H9 (cell line): ENCODE results near the gene KLLN. TPM values are rescaled to one million over a fixed set of nuclear protein-coding genes. Genes with fewer than 3 reads are reported as not detected.

ENCODE experiments used
- DNase-seq: peaks from one replicate; pipeline ENCODE4 v3.0.0-alpha.2; 2017
- H2AFZ ChIP-seq: one replicate; pipeline ENCODE4 v1.6.1; 2013; ENCODE audit warnings: mild to moderate bottlenecking, low read length, control low read depth, moderate library complexity
- H2AK5ac ChIP-seq: 2 replicates; pipeline ENCODE4 v1.6.1; 2013; ENCODE audit warnings: low read length, control low read depth, mixed read lengths; ENCODE audit not compliant: insufficient read length
- H2BK120ac ChIP-seq: one replicate; pipeline ENCODE4 v1.6.1; 2013; ENCODE audit warnings: low read depth, mild to moderate bottlenecking, low read length, control low read depth, inconsistent platforms; ENCODE audit not compliant: poor library complexity, severe bottlenecking
- H2BK12ac ChIP-seq: 2 replicates; pipeline ENCODE4 v1.6.1; 2013; ENCODE audit warnings: low read length, control low read depth, mixed read lengths, low read depth; ENCODE audit not compliant: insufficient read length
- H2BK15ac ChIP-seq: 2 replicates; pipeline ENCODE4 v1.6.1; 2013; ENCODE audit warnings: low read depth, low read length, control low read depth
- H2BK20ac ChIP-seq: one replicate; pipeline ENCODE4 v1.6.1; 2013; ENCODE audit warnings: low read depth, mild to moderate bottlenecking, low read length, control low read depth, inconsistent platforms; ENCODE audit not compliant: poor library complexity, severe bottlenecking
- H2BK5ac ChIP-seq: 2 replicates; pipeline ENCODE4 v1.6.1; 2013; ENCODE audit warnings: low read length, control low read depth, mixed read lengths; ENCODE audit not compliant: insufficient read length
- H3K14ac ChIP-seq: 2 replicates; pipeline ENCODE4 v1.6.1; 2013; ENCODE audit warnings: low read length, control low read depth; ENCODE audit not compliant: insufficient read depth
- H3K18ac ChIP-seq: 2 replicates; pipeline ENCODE4 v1.6.1; 2013; ENCODE audit warnings: low read depth, mild to moderate bottlenecking, mixed read lengths, low read length, control low read depth; ENCODE audit not compliant: insufficient read length
- H3K23ac ChIP-seq: 2 replicates; pipeline ENCODE4 v1.6.1; 2013; ENCODE audit warnings: low read length, control low read depth, mixed read lengths, low read depth; ENCODE audit not compliant: insufficient read length
- H3K23me2 ChIP-seq: 2 replicates; pipeline ENCODE4 v1.6.1; 2013; ENCODE audit warnings: low read depth, mild to moderate bottlenecking, mixed read lengths, low read length, control low read depth; ENCODE audit not compliant: insufficient read length, poor library complexity, severe bottlenecking
- H3K27ac ChIP-seq: 2 replicates; pipeline ENCODE4 v1.5.1; 2013; ENCODE audit warnings: low read length, control low read depth, mixed read lengths, low read depth; ENCODE audit not compliant: insufficient read length
- H3K27me3 ChIP-seq: 2 replicates; pipeline ENCODE4 v1.6.1; 2013; ENCODE audit warnings: low read length, control low read depth, inconsistent platforms; ENCODE audit not compliant: insufficient read depth
- H3K4ac ChIP-seq: 2 replicates; pipeline ENCODE4 v1.6.1; 2013; ENCODE audit warnings: low read depth, mild to moderate bottlenecking, control low read depth, inconsistent platforms, low read length, moderate library complexity
- H3K4me1 ChIP-seq: 2 replicates; pipeline ENCODE4 v1.6.1; 2013; ENCODE audit warnings: low read length, control low read depth, inconsistent platforms; ENCODE audit not compliant: insufficient read depth
- H3K4me2 ChIP-seq: 2 replicates; pipeline ENCODE4 v1.6.1; 2013; ENCODE audit warnings: low read length, control low read depth, mixed read lengths; ENCODE audit not compliant: insufficient read length, insufficient read depth
- H3K56ac ChIP-seq: 2 replicates; pipeline ENCODE4 v1.6.1; 2013; ENCODE audit warnings: low read depth, mild to moderate bottlenecking, mixed read lengths, low read length, control low read depth; ENCODE audit not compliant: insufficient read length
- H3K79me1 ChIP-seq: 2 replicates; pipeline ENCODE4 v1.6.1; 2013; ENCODE audit warnings: low read depth, mild to moderate bottlenecking, moderate library complexity, low read length, control low read depth, inconsistent platforms; ENCODE audit not compliant: insufficient read depth, poor library complexity, severe bottlenecking
- H3K79me2 ChIP-seq: 2 replicates; pipeline ENCODE4 v1.6.1; 2013; ENCODE audit warnings: low read length, control low read depth, inconsistent platforms; ENCODE audit not compliant: insufficient read depth
- H3K9ac ChIP-seq: 2 replicates; pipeline ENCODE4 v1.6.1; 2013; ENCODE audit warnings: low read length, control low read depth, mixed read lengths; ENCODE audit not compliant: insufficient read length; ENCODE audit errors: extremely low read depth
- H3K9me3 ChIP-seq: one replicate; pipeline ENCODE4 v1.6.1; 2013; ENCODE audit warnings: low read depth, low read length, inconsistent platforms; ENCODE audit not compliant: control insufficient read depth
- H3T11ph ChIP-seq: one replicate; pipeline ENCODE4 v1.6.1; 2013; ENCODE audit warnings: mild to moderate bottlenecking, low read length, control low read depth, inconsistent platforms
- H4K20me1 ChIP-seq: one replicate; pipeline ENCODE4 v1.6.1; 2013; ENCODE audit not compliant: control insufficient read depth, insufficient read length, insufficient read depth
- H4K5ac ChIP-seq: 2 replicates; pipeline ENCODE4 v1.6.1; 2013; ENCODE audit warnings: low read depth, mild to moderate bottlenecking, mixed read lengths, low read length, control low read depth; ENCODE audit not compliant: insufficient read length
- H4K8ac ChIP-seq: replicated peaks from 2 replicates; pipeline ENCODE4 v1.6.1; 2013; ENCODE audit warnings: low read length, control low read depth, mixed read lengths, low read depth; ENCODE audit not compliant: insufficient read length
- H4K91ac ChIP-seq: 2 replicates; pipeline ENCODE4 v1.6.1; 2013; ENCODE audit warnings: low read depth, mild to moderate bottlenecking, moderate library complexity, mixed read lengths, low read length, control low read depth; ENCODE audit not compliant: insufficient read length
- H3K27ac Mint-ChIP-seq, 3 experiments: 2 replicates in 2 of 3; 3 replicates in 1 of 3; pipeline ENCODE4 v1.8.0; 2020 to 2021; ENCODE audit warnings: mixed read lengths in 3 of 3, mild to moderate bottlenecking in 1 of 3, moderate library complexity in 1 of 3
- H3K27me3 Mint-ChIP-seq: 2 replicates; pipeline ENCODE4 v1.8.0; 2021; ENCODE audit warnings: low read depth, mild to moderate bottlenecking, moderate library complexity, mixed read lengths
- H3K36me3 Mint-ChIP-seq, 3 experiments: 2 replicates in 2 of 3; 3 replicates in 1 of 3; pipeline ENCODE4 v1.8.0; 2020 to 2021; ENCODE audit warnings: low read depth in 3 of 3, mixed read lengths in 3 of 3; ENCODE audit not compliant: insufficient read depth in 1 of 3
- H3K4me1 Mint-ChIP-seq, 2 experiments: 2 replicates each; pipeline ENCODE4 v1.8.0; 2020; ENCODE audit warnings: mixed read lengths in 2 of 2
- H3K4me3 Mint-ChIP-seq, 2 experiments: 2 replicates in 1 of 2; 3 replicates in 1 of 2; pipeline ENCODE4 v1.8.0; 2020 to 2021; ENCODE audit warnings: mild to moderate bottlenecking in 2 of 2, mixed read lengths in 2 of 2, moderate library complexity in 1 of 2
- H3K9me3 Mint-ChIP-seq, 2 experiments: 2 replicates in 1 of 2; 3 replicates in 1 of 2; pipeline ENCODE4 v1.8.0; 2020; ENCODE audit warnings: mild to moderate bottlenecking in 2 of 2, mixed read lengths in 2 of 2, moderate library complexity in 1 of 2
- WGBS: extraction: QIAGEN DNeasy Blood & Tissue Kit; methylation state at CpG from one replicate; pipeline ENCODE4 v1.1.7; 2013; ENCODE audit warnings: missing lambda C conversion rate, low lambda C conversion rate, mixed read lengths; ENCODE audit not compliant: insufficient read length; ENCODE audit errors: extremely low coverage; 5-methylcytosine and 5-hydroxymethylcytosine counted together
- total RNA-seq: library from RNA; stranded (reverse); gene quantifications from 2 replicates; pipeline ENCODE4 v1.2.1, GENCODE V29; 2021
- TF ChIP-seq, protein P1 (sequence below): fragments of 200-600 bp; sonication (generic); conservative IDR thresholded peaks from 3 replicates; pipeline ENCODE4 v1.8.0; 2021; ENCODE audit warnings: antibody characterized with exemption, mild to moderate bottlenecking

KLLN gene
- total RNA-seq, 1 experiment from 2014 or later = 0.79 TPM

DNA sequence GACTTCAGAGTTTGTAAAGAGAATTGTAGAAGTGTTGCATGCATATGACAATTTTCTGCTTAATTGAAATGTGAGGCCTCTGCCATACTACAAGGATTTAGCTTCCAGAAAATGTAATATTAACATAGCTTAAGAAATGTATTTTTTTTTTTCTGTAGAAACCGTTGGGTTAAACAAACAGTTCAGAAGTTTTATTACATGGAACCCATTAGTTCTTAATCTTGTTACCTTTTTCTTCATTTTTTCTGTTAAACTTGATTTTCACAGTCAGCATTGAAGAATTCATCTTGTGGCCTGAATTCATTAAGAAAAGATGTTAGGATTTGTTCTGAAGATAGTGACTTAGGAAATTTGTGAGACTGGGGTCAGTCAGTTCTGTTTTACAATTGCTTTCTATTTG, 4.9 kb upstream of the KLLN start:
- no peak overlapping the region for H4K8ac ChIP-seq
- TF ChIP-seq, protein P1, sequence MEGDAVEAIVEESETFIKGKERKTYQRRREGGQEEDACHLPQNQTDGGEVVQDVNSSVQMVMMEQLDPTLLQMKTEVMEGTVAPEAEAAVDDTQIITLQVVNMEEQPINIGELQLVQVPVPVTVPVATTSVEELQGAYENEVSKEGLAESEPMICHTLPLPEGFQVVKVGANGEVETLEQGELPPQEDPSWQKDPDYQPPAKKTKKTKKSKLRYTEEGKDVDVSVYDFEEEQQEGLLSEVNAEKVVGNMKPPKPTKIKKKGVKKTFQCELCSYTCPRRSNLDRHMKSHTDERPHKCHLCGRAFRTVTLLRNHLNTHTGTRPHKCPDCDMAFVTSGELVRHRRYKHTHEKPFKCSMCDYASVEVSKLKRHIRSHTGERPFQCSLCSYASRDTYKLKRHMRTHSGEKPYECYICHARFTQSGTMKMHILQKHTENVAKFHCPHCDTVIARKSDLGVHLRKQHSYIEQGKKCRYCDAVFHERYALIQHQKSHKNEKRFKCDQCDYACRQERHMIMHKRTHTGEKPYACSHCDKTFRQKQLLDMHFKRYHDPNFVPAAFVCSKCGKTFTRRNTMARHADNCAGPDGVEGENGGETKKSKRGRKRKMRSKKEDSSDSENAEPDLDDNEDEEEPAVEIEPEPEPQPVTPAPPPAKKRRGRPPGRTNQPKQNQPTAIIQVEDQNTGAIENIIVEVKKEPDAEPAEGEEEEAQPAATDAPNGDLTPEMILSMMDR = no peak
- H4K20me1 ChIP-seq = no peaks in the 10 kb centered on the region
- no peaks in the 10 kb centered on the region for H3K9me3 ChIP-seq
- H3K9ac ChIP-seq = no peak overlapping the region
- Mint-ChIP-seq H3K27ac (peak overlapping the region in 2 of 3 experiments; percentile 13 to 68; a peak in 2 of 7 replicates), H3K36me3 (peaks cover 3 to 6% (median 4%) of the 10 kb centered on the region in 3 experiments; a peak in 4 of 7 replicates), H3K9me3 (no peaks in the 10 kb centered on the region; a peak in 1 of 5 replicates), H3K4me1 (peaks cover 31 to 41% of the 10 kb centered on the region in 2 experiments), H3K27me3 (no peaks in the 10 kb centered on the region), H3K4me3 (peak overlapping the region; percentile 8 to 67)
- no peak overlapping the region for H3K27ac ChIP-seq
- no peak overlapping the region for H2BK120ac ChIP-seq
- no peak overlapping the region for H3K14ac ChIP-seq
- no peak overlapping the region for H2AK5ac ChIP-seq
- H2AFZ ChIP-seq = no peak overlapping the region
- H2BK5ac ChIP-seq = no peak overlapping the region
- peaks cover 38% of the 10 kb centered on the region; the same call in 1 of the 2 replicates for H3K79me2 ChIP-seq
- H3K79me1 ChIP-seq = peaks cover 6% of the 10 kb centered on the region
- no CpG with 5 or more reads among the region's 1 CpG for WGBS
- no peaks in the 10 kb centered on the region; the same call in 1 of the 2 replicates for H3K4me1 ChIP-seq
- H3K23ac ChIP-seq = no peak overlapping the region
- H4K5ac ChIP-seq = no peak overlapping the region
- no peak overlapping the region for H3K56ac ChIP-seq
- no peak overlapping the region for H2BK12ac ChIP-seq
- no peak for DNase-seq
- H2BK20ac ChIP-seq = no peak overlapping the region
- peaks cover 4% of the 10 kb centered on the region for H3K23me2 ChIP-seq
- H3T11ph ChIP-seq = no peak overlapping the region
- H3K4ac ChIP-seq = no peak overlapping the region
- H3K27me3 ChIP-seq = no peaks in the 10 kb centered on the region
- H3K18ac ChIP-seq = no peak overlapping the region
- H2BK15ac ChIP-seq = no peak overlapping the region
- no peak overlapping the region for H4K91ac ChIP-seq
- no peak overlapping the region for H3K4me2 ChIP-seq
